GM18873 (cell line): ENCODE results near the gene PHF19.

Source experiments
- ATAC-seq: cut with Tn5 transposase; IDR thresholded peaks from one replicate; pipeline ENCODE4 v1.9.1; 2021; ENCODE audit warnings: mild to moderate bottlenecking, moderate library complexity, moderate number of reproducible peaks; ENCODE audit not compliant: unreplicated experiment, low FRiP score

Gene PHF19

GRCh38 chr9:120876842-120877240 is at the start of gene PHF19:
Gene PHF19, minus strand, starts transcription at chr9:120877188. Its CDS starts 2,447 bp downstream, at chr9:120874741.
- ATAC-seq: no peak

- ATAC-seq: peak; percentile 12
Observed at GRCh38 chr9:120926397-120926928, 49.5 kb upstream of the PHF19 start, which contains the start of gene TRAF1. Gene TRAF1, minus strand, starts transcription at chr9:120926796. Its CDS starts 721 bp downstream, at chr9:120926075.

GRCh38 chr9:120925535-120926396 is 48.8 kb upstream of the PHF19 start:
- ATAC-seq: peak; percentile 46

- no peak for ATAC-seq
Observed at GRCh38 chr9:120924698-120925534, 47.9 kb upstream of the PHF19 start.

GRCh38 chr9:120923620-120924328 is 46.8 kb upstream of the PHF19 start:
- no peak for ATAC-seq

GRCh38 chr9:120922404-120923195 is 45.6 kb upstream of the PHF19 start:
- no peak for ATAC-seq

- ATAC-seq: no peak
Observed at GRCh38 chr9:120921661-120922181, 44.7 kb upstream of the PHF19 start.

- ATAC-seq: no peak
Observed at GRCh38 chr9:120920806-120921178, 43.8 kb upstream of the PHF19 start.

GRCh38 chr9:120919843-120920805 is 43.1 kb upstream of the PHF19 start:
- no peak for ATAC-seq

- ATAC-seq: no peak
Observed at GRCh38 chr9:120918931-120919842, 42.2 kb upstream of the PHF19 start.

GRCh38 chr9:120917929-120918762 is 41.2 kb upstream of the PHF19 start:
- ATAC-seq: no peak

GRCh38 chr9:120916991-120917880 is 40.2 kb upstream of the PHF19 start:
- ATAC-seq: no peak

- no peak for ATAC-seq
Observed at GRCh38 chr9:120916588-120916987, 39.6 kb upstream of the PHF19 start.

GRCh38 chr9:120915854-120916470 is 39.0 kb upstream of the PHF19 start:
- no peak for ATAC-seq

- ATAC-seq: no peak
Observed at GRCh38 chr9:120914953-120915352, 38.0 kb upstream of the PHF19 start.
